ENCODE data around the gene C17orf67. TPM values are rescaled to one million over a fixed set of nuclear protein-coding genes. Genes with fewer than 3 reads are reported as not detected.

C17orf67 gene
- total RNA-seq, 1 experiment from 2014 or later: 1.0 TPM

- H2BK15ac ChIP-seq (ENCODE audit: low read depth, low read length): no peak overlapping the region
- H2AK5ac ChIP-seq (ENCODE audit: insufficient read length, low read length): no peak overlapping the region
- H3K9me3 ChIP-seq (ENCODE audit: control insufficient read depth, low read depth, low read length): no peaks in the 10 kb centered on the region
- peaks cover 40% of the 10 kb centered on the region for H3K27me3 Mint-ChIP-seq (ENCODE audit: low read depth)
- H3K9me3 Mint-ChIP-seq: no peaks in the 10 kb centered on the region; a peak in 1 of 5 replicates
- no peak overlapping the region for H3K27ac ChIP-seq (ENCODE audit: insufficient read length, low read depth, low read length)
- no peaks in the 10 kb centered on the region for H3K79me1 ChIP-seq (ENCODE audit: insufficient read depth, low read depth, low read length, poor library complexity, severe bottlenecking)
- no peak overlapping the region for H3T11ph ChIP-seq (ENCODE audit: low read length)
- no peaks in the 10 kb centered on the region; the same call in 1 of the 2 replicates for H3K79me2 ChIP-seq (ENCODE audit: insufficient read depth, low read length)
- no peak overlapping the region for H2AFZ ChIP-seq (ENCODE audit: low read length)
- H3K14ac ChIP-seq (ENCODE audit: insufficient read depth, low read length): no peak overlapping the region
- H3K27me3 ChIP-seq (ENCODE audit: insufficient read depth, low read length): peaks cover 5% of the 10 kb centered on the region; the same call in 1 of the 2 replicates
- no CpG with 5 or more reads among the region's 16 CpGs for WGBS (ENCODE audit: extremely low coverage, insufficient read length, low lambda C conversion rate)
- no peak overlapping the region for H2BK5ac ChIP-seq (ENCODE audit: insufficient read length, low read length)
- no peak overlapping the region for H2BK20ac ChIP-seq (ENCODE audit: low read depth, low read length, poor library complexity, severe bottlenecking)
- no peak overlapping the region for H4K91ac ChIP-seq (ENCODE audit: insufficient read length, low read depth, low read length)
- no peak overlapping the region for H3K9ac ChIP-seq (ENCODE audit: extremely low read depth, insufficient read length, low read length)
- no peak overlapping the region for H3K56ac ChIP-seq (ENCODE audit: insufficient read length, low read depth, low read length)
- H3K4me2 ChIP-seq (ENCODE audit: insufficient read depth, insufficient read length, low read length): no peak overlapping the region
- no peak overlapping the region; a peak in 1 of 7 replicates for H3K27ac Mint-ChIP-seq
- no peak overlapping the region for H4K5ac ChIP-seq (ENCODE audit: insufficient read length, low read depth, low read length)
- H3K4ac ChIP-seq (ENCODE audit: low read depth, low read length): no peak overlapping the region
- peaks cover 15 to 22% of the 10 kb centered on the region in 2 experiments for H3K4me1 Mint-ChIP-seq
- TF ChIP-seq CTCF (conservative IDR thresholded peaks at IDR 0.05): no peak
- no peak overlapping the region for H3K23ac ChIP-seq (ENCODE audit: insufficient read length, low read depth, low read length)
- H3K23me2 ChIP-seq (ENCODE audit: insufficient read length, low read depth, low read length, poor library complexity, severe bottlenecking): peaks cover 15% of the 10 kb centered on the region
- H2BK120ac ChIP-seq (ENCODE audit: low read depth, low read length, poor library complexity, severe bottlenecking): no peak overlapping the region
- peaks cover 14 to 20% (median 16%) of the 10 kb centered on the region in 3 experiments for H3K36me3 Mint-ChIP-seq (ENCODE audit: insufficient read depth in 1 of 3, low read depth in 3 of 3)
- no peak overlapping the region for H4K8ac ChIP-seq (replicated peaks; ENCODE audit: insufficient read length, low read depth, low read length)
- H4K20me1 ChIP-seq (ENCODE audit: control insufficient read depth, insufficient read depth, insufficient read length): no peaks in the 10 kb centered on the region
- H2BK12ac ChIP-seq (ENCODE audit: insufficient read length, low read depth, low read length): no peak overlapping the region
- no peaks in the 10 kb centered on the region; the same call in 1 of the 2 replicates for H3K4me1 ChIP-seq (ENCODE audit: insufficient read depth, low read length)
- no peak overlapping the region for H3K18ac ChIP-seq (ENCODE audit: insufficient read length, low read depth, low read length)
- H3K4me3 Mint-ChIP-seq: peak overlapping the region in 1 of 2 experiments; percentile 79; a peak in 1 of 5 replicates
- DNase-seq: no peak
These were observed 2.2 kb downstream of the C17orf67 start for GRCh38 chr17:56831369-56832095.

Measured in H9 (cell line).